Neutrophil (primary cell): ENCODE measurements around the gene MYOZ1.

Experiments
- H3K27ac ChIP-seq: fragments of 200-600 bp; sonication (generic); 2 replicates; pipeline ENCODE4 v1.5.1; 2016; ENCODE audit warnings: mild to moderate bottlenecking, moderate library complexity
- H3K27me3 ChIP-seq: fragments of 200-600 bp; sonication (generic); 2 replicates; pipeline ENCODE4 v1.6.0; 2016; ENCODE audit warnings: mild to moderate bottlenecking
- H3K36me3 ChIP-seq: fragments of 200-600 bp; sonication (generic); 2 replicates; pipeline ENCODE4 v1.5.1; 2017
- H3K4me1 ChIP-seq, 2 experiments: fragments of 200-600 bp in 1 of 2; sonication (generic) in 1 of 2; 1 replicate in 1 of 2; 2 replicates in 1 of 2; pipeline versions ENCODE4 v1.5.1 to v1.6.1; 2013 to 2016; ENCODE audit warnings: low read depth in 1 of 2, low read length in 1 of 2, mild to moderate bottlenecking in 1 of 2, moderate library complexity in 1 of 2; ENCODE audit not compliant: control insufficient read depth in 1 of 2, insufficient read depth in 1 of 2
- H3K4me3 ChIP-seq, 2 experiments: fragments of 200-600 bp in 1 of 2; sonication (generic) in 1 of 2; 1 replicate in 1 of 2; 2 replicates in 1 of 2; pipeline ENCODE4 v1.5.1; 2013 to 2016; ENCODE audit warnings: low read depth in 1 of 2, low read length in 1 of 2, mild to moderate bottlenecking in 1 of 2, moderate library complexity in 1 of 2
- H3K9me3 ChIP-seq: fragments of 200-600 bp; sonication (generic); 2 replicates; pipeline ENCODE4 v1.5.1; 2016
- CTCF ChIP-seq: fragments of 200-600 bp; sonication (generic); IDR thresholded peaks from 2 replicates; pipeline ENCODE4 v1.5.1; 2016; ENCODE audit warnings: antibody characterized with exemption

Gene MYOZ1

GRCh38 chr10:73655990-73656298 lies 14.7 kb upstream of the MYOZ1 start, which contains the start of gene SYNPO2L:
SYNPO2L (minus strand) TSS chr10:73656029; CDS start chr10:73655922, 107 bp downstream.
- no peak for TF ChIP-seq CTCF
- Histone ChIP-seq H3K4me3 (no peak within 1 kb of the TSS), H3K36me3 (no peaks in the 10 kb centered on the region), H3K9me3 (no peaks in the 10 kb centered on the region), H3K27me3 (peaks cover 8% of the 10 kb centered on the region), H3K4me1 (no peaks in the 10 kb centered on the region), H3K27ac (no peak within 1 kb of the TSS)

- H3K27ac ChIP-seq: no peak overlapping the region
- no peaks in the 10 kb centered on the region for H3K36me3 ChIP-seq
- no peaks in the 10 kb centered on the region for H3K9me3 ChIP-seq
- no peaks in the 10 kb centered on the region for H3K4me1 ChIP-seq
- TF ChIP-seq CTCF: no peak
- H3K4me3 ChIP-seq: no peak overlapping the region
- peaks cover 8% of the 10 kb centered on the region for H3K27me3 ChIP-seq
These were observed 14.1 kb upstream of the MYOZ1 start for GRCh38 chr10:73655257-73655989.

GRCh38 chr10:73653701-73654100 lies 12.4 kb upstream of the MYOZ1 start:
- no peaks in the 10 kb centered on the region for H3K36me3 ChIP-seq
- no peaks in the 10 kb centered on the region for H3K4me1 ChIP-seq
- peaks cover 18% of the 10 kb centered on the region for H3K27me3 ChIP-seq
- H3K9me3 ChIP-seq: no peaks in the 10 kb centered on the region
- no peak overlapping the region for H3K4me3 ChIP-seq
- no peak overlapping the region for H3K27ac ChIP-seq
- no peak for TF ChIP-seq CTCF

- Histone ChIP-seq H3K9me3 (no peaks in the 10 kb centered on the region), H3K27me3 (peaks cover 23% of the 10 kb centered on the region), H3K4me1 (peaks cover 0 to 2% of the 10 kb centered on the region in 2 experiments), H3K4me3 (no peak overlapping the region), H3K27ac (no peak overlapping the region), H3K36me3 (no peaks in the 10 kb centered on the region)
- no peak for TF ChIP-seq CTCF
These were observed 11.9 kb upstream of the MYOZ1 start for GRCh38 chr10:73653195-73653594.

- H3K27me3 ChIP-seq: peaks cover 42% of the 10 kb centered on the region
- no peak overlapping the region for H3K27ac ChIP-seq
- peaks cover 5 to 12% of the 10 kb centered on the region in 2 experiments for H3K4me1 ChIP-seq
- TF ChIP-seq CTCF: no peak
- no peaks in the 10 kb centered on the region for H3K9me3 ChIP-seq
- no peak overlapping the region for H3K4me3 ChIP-seq
- no peaks in the 10 kb centered on the region for H3K36me3 ChIP-seq
These were observed 9.5 kb upstream of the MYOZ1 start for GRCh38 chr10:73650537-73651331.
